Measurements from ENCODE around the gene ARRDC1.
A peak's percentile ranks its signal among the peaks of the same experiment; 100 is the strongest.

Gene ARRDC1

DNA sequence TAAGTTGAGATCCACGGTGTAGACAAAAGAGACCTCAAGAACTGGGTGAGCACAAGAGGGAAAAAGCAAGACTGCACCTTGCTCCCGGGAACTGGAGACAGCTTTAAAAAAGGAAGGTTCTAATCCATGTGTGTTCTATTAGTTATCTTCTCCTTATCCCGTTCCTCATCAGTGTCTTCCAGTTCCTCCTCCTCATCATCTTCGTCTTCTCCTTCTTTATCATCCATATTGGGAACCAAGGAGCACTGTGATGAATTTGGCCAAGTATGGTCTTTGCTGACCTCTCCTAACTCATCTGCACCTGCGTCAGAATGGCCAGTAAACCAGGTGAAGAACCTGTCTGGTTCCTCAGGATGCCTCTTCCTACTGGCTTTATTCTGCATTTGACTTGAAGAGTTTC lies 35.4 kb downstream of the ARRDC1 start:
- no peak for DNase-seq

DNA sequence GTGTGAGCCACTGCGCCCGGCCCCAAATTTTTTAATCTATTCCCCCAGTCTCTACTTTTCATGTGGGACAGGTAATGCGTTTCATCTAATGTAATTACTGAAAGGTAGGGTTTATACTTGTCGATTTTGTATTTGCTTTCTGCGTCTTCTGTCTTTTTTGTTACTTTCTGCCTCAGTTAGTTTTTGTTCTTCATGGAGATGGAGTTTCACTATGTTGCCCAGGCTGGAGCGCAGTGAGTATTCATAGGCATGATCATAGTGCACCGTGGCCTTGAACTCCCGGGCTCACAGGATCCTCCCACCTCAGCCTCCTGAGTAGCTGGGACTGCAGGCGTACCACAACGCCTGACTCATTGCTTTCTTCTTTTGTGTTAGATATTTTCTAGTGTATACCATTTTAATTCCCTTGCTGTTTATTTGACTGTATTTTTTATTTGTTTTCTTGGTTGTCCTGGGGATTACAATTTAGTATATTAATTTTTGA lies 36.7 kb downstream of the ARRDC1 start:
- DNase-seq, result no peak

DNA sequence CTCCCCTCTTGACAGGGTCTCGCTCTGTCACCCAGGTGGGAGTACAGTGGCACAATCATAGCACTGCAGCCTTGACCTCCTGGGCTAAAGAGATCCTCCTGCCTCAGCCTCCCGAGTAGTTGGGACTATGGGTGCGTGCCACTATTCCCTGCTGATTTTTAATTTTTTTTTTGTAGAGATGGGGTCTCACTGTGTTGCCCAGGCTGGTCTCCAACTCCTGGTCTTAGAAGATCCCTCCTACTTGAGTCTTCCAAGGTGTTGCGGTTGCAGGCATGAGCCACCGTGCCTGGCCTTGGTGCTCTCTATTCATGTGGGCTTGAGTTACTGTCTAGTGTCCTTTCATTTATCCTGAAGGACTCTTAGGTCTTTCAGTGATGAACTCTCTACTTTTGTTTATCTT lies 37.4 kb downstream of the ARRDC1 start:
- DNase-seq, result no peak

DNA sequence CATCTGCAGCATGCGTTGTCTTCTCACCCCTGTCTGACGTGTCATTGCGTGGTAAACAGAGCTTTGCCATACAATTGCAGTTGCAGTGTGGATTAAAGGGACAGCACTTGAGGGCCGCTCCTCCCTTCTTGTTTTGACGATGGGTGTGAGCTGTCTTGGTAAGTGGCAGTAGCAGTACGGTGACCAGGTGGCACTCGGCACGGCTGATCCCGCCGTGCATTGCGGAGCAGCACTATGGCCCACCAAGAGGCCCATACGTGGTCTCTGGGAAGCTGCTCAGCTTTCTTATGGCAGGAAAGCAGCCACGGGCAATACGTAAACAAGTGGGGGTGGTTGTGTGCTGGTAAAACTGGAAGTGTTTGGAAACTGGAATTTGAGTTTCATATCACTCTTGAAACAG lies 38.4 kb downstream of the ARRDC1 start:
- DNase-seq, result no peak

DNA sequence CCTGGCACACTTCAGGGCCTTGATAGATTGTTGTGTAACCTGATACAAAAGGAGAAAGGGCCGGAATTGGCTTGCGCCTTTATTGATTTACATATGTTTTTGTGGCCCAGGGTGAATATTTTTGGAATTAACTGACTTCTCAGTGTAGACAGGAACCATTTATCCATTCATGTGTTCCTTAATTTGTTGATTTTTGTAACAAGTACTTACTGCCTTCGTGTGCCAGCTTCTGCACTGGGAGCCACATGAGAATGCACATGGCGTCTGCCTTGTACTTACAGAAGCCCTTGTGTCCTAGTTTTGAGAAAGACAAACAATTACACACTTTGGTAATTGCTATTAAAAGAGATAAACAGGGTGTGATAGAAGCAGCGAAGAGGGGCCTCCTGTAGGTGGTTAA lies 39.7 kb downstream of the ARRDC1 start:
- DNase-seq, result peak; percentile 81

DNA sequence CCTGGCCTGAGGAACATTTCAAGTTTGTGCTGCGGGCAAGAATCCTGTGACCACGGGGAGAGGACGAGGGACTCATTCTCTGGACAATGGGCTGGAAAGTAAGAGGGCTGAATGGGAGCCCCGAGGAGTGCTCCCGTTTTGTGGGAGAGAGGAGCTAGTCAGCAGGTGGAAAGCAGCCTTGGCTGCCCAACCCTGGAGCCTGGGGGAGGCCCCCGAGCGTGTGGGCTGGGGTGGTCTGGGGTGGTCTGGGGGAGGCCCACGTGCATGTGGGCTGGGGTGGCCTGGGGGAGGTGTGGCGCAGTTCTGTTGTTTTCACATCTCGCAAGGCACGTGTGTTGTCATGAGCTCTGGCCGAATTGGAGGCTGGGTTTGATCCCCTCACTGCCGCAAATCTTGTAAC lies 40.9 kb downstream of the ARRDC1 start:
- no peak for DNase-seq

DNA sequence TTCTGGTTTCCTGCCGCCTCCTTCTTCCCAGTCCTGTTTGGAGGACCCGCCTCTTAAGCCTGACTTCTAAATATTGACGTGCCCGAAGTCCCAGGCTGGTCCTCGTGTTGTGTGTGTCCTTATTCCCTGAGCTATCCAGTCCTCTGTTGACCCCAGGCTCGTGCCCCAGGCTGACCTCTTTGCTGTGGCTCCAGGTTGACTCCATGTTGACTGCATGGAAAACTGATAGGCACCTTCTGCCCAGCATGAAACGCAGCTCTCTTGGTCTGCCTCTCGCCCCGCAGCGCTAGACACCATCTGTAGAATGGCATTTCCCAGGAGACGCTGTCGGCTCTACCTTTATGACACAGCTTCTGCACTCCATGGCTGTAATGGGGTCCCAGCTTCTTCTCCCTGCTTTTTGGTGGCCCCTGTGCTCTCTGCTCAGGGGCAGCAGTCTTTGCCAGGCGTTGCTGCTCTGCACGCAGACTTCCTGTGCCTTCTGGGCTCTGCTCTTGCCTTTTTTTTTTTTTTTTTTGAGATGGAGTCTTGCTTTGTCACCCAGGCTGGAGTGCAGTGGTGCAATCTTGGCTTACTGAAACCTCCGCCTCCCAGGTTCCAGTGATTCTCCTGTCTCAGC lies 41.7 kb downstream of the ARRDC1 start:
- no peak for DNase-seq

DNA sequence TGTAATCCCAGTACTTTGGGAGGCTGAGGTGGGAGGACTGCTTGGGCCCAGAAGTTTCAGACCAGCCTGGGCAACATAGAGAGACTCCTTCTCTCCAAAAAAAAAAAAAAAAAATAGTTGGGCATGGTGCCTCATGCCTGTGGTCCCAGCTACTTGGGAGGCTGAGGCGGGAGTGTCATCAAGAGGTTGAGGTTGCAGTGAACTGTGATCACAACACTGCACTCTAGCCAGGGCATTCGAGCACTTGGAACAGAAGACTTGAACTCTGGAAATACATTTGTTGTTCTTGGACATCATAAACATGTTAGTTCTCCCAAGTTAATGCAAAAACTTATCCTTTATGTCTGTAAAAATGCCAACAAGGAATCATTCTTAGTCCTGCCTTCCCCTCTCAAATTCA lies 42.9 kb downstream of the ARRDC1 start:
- no peak for DNase-seq

DNA sequence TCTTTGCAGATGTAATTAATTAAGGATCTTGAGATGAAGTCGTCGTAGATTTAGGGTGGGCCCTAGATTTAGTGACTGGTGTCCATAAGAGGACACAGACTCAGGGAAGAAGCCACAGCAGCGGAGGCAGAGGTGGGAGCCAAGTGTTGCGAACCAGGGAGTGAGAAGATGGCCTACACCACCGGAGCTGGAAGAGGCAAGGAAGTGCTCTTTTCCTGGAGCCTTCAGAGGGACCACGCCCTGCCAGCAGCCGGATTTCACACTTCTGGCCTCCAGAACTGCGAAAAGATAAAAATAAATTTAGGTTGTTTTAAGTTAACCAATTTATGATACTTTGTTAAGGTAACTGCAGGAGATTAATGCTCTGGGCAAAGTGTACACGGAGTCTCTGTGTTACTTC lies 44.1 kb downstream of the ARRDC1 start:
- DNase-seq, result no peak

DNA sequence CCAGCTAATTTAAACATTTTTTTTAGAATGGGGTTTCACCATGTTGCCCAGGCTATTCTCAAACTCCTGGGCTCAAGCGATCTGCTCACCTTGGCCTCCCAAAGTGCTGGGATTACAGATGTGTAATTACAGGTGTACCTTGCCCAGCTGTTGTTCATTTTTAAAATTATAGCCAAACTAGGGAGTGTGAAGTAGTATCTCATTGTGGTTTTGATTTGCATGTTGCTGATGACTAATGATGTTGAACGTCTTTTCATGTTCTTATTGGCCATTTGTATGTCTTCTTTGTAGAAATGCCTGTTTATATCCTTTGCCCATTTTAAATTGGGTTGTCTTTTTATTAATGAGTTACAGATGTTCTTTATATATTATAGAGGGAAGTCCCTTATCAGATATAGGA lies 44.8 kb downstream of the ARRDC1 start:
- DNase-seq, result no peak

DNA sequence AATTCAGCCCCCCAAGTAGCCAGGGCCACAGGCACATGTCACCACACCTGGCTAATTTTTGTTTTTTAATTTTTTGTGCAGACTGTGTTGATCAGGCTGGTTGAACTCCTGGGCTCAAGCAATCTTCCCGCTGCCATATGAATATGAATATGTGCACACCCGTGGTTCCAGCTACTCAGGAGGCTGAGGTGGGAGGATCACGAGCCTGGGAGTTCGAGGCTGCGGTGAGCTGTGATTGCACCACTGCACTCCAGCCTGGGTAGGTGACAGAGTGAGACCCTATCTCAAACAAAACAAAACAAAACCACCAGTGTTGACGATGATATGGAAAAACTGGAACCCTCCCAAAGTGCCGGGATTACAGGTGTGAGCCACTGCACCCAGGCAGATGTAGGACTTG lies 45.3 kb downstream of the ARRDC1 start:
- no peak for DNase-seq

DNA sequence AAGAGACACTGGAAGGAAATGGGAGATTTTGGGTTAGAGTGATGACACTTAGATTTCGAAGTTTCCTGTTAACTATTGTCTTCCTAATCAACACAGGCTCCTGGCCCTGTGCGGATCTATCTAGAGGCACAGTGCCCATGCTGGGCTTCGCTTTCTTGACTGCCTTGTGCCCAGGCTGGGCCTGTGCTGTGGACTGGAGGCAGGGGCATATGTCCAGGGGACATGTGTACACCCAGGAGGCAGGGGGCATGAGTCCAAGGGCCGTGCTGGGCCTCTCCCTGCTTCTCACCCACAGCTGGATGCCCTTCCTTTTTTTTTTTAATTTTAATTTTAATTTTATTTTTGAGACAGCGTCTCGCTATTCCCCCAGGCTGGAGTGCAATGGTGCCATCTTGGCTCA lies 50.9 kb downstream of the ARRDC1 start:
- DNase-seq, result no peak

DNA sequence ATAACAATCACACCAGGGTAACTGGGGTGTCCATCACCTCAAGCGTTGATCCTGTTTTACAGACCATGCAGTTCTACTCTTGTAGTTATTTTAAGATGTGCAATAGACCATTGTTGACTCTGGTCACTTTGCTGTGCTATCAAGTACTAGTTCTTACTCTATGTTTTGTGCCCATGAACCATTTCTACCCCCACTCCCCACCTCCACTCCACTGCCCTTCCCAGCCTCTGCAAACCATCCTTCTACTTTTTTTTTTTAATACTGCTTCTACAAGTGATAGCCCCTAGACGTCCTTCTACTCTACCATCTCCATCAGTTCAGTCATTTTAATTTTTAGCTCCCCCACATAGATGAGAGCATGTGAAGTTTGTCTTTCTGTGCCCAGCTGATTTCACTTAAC lies 52.1 kb downstream of the ARRDC1 start:
- no peak for DNase-seq

DNA sequence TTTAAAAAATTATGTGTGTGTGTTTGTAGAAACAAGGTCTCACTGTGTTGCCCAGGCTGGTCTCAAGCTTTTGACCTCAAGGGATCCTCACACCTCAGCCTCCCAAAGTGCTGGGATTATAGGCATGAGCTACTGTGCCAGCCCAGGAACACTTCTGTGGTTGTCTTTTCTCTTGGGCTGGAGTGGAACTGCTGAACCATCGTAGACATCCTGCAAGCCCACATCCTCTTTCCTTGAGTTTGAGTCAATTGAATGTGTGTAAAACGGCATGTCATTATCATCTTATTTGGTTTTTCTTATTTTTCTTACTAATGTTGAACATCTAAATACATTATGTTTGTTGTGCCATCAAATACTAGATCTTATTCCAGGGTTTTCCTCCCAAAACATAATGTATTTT lies 53.3 kb downstream of the ARRDC1 start:
- DNase-seq, result no peak

DNA sequence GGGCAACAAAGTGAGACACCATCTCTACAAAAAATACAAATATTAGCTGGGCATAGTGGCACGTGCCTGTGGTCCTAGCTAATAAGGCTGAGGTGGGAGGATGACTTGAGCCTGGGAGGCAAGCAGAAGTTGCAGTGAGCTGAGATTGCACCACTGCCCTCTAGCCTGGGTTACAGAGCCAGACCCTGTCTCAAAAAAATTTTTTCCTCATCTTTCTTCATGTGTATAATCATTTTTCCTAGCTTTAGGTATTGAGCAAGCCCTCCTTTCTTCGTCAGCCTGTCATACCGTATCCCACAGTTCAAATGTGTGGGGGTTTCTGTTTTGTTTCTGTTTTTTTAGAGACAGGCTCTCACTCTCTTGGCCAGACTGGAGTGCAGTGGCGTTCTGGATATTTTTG lies 54.7 kb downstream of the ARRDC1 start:
- no peak for DNase-seq

DNA sequence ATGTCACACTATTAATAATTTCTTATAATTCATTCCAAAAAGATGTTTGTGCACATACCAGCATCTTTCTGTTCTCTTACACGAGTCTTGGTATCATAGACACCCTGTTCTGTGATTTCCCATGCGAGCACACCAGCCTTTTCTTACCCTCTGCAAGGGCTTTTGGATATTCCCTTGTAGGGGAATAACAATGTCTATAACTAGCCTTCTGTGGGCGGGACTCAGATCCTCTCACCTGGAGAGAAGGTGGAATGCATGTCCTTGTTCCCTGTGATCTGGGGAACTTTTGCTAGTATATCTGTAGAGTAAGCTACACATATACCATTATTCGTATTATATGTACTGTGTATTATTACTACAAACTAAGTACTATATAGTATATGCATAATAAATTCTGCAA lies 58.1 kb downstream of the ARRDC1 start:
- no peak for DNase-seq

DNA sequence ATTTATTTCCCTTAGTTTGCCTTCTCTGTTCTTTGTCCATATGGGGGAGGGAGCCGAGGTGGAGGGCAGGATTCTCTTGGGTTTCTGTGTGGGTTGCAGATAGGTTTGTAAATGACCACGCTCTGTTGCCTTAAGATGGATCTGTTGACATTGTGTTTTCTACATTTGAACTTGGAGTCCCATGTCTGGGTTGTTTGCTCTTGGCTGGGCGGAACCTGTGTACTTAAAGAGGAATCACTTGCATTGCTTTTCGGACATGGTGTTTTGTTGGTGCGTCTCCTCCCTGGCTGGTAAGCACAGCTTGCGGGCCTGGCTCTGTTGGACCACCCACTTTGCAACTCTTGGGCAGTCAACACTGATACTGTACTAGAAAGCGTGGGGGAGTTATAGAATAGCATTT lies 59.2 kb downstream of the ARRDC1 start:
- no peak for DNase-seq
